H1 (cell line): ENCODE data around the gene DHPS. TPM values are rescaled to one million over a fixed set of nuclear protein-coding genes. Genes with fewer than 3 reads are reported as not detected.

ENCODE experiments used
- CTCF ChIA-PET: fragments of 300-600 bp; sonication (Branson Sonifier 250); formaldehyde crosslinking; loops from one replicate; lab custom pipeline; 2021; ENCODE audit not compliant: partially characterized antibody; lab: Charles Lee
- POLR2A ChIA-PET: fragments of 300-600 bp; sonication (Branson Sonifier 250); formaldehyde crosslinking; loops from one replicate; lab custom pipeline; 2021; ENCODE audit warnings: inconsistent platforms; ENCODE audit not compliant: partially characterized antibody; lab: Charles Lee
- DNase-seq, 2 experiments: peaks; one replicate each; pipeline versions ENCODE4 v3.0.0 to v3.0.0-alpha.2; 2010 to 2022; ENCODE audit warnings: low spot score in 2 of 2, low read depth in 1 of 2, mixed read lengths in 1 of 2
- FAIRE-seq: peaks from 2 replicates; lab custom pipeline; 2011; peaks lifted over from hg19 to GRCh38; lab: Jason Lieb, UNC
- H2AFZ ChIP-seq: 2 replicates; pipeline ENCODE4 v1.8.1; 2012; ENCODE audit warnings: low read length, inconsistent platforms
- H2AK5ac ChIP-seq: 2 replicates; pipeline ENCODE4 v1.6.1; 2013; ENCODE audit warnings: low read depth, low read length
- H2BK120ac ChIP-seq: replicated peaks from 2 replicates; pipeline ENCODE3; 2013; ENCODE audit warnings: low read depth, low read length, inconsistent platforms
- H2BK12ac ChIP-seq: 2 replicates; pipeline ENCODE4 v1.6.1; 2013; ENCODE audit warnings: low read depth, low read length
- H2BK15ac ChIP-seq: 2 replicates; pipeline ENCODE4 v1.6.1; 2013; ENCODE audit warnings: low read length
- H2BK20ac ChIP-seq: 2 replicates; pipeline ENCODE4 v1.6.1; 2013; ENCODE audit warnings: low read length
- H2BK5ac ChIP-seq: 2 replicates; pipeline ENCODE4 v1.6.1; 2013; ENCODE audit warnings: low read depth, low read length
- H3K14ac ChIP-seq: 2 replicates; pipeline ENCODE4 v1.6.1; 2013; ENCODE audit warnings: inconsistent platforms; ENCODE audit not compliant: insufficient read length
- H3K18ac ChIP-seq: 2 replicates; pipeline ENCODE4 v1.6.1; 2013; ENCODE audit warnings: low read length; ENCODE audit errors: extremely low read depth
- H3K23ac ChIP-seq: 2 replicates; pipeline ENCODE4 v1.6.1; 2013; ENCODE audit warnings: inconsistent platforms; ENCODE audit not compliant: insufficient read length
- H3K23me2 ChIP-seq: 2 replicates; pipeline ENCODE4 v1.6.1; 2013; ENCODE audit warnings: low read depth, low read length
- H3K27ac ChIP-seq: 2 replicates; pipeline ENCODE4 v1.6.1; 2011; ENCODE audit warnings: low read depth, low read length, inconsistent platforms
- H3K27me3 ChIP-seq, 4 experiments: replicated peaks in 1 of 4; 1 replicate in 1 of 4; 2 replicates in 3 of 4; pipeline versions ENCODE4 v1.6.1 to v1.8.1; 2011 to 2013; ENCODE audit warnings: low read length in 3 of 4, mild to moderate bottlenecking in 3 of 4, inconsistent platforms in 2 of 4, mixed read lengths in 2 of 4, moderate library complexity in 1 of 4; ENCODE audit not compliant: control insufficient read depth in 3 of 4, insufficient read depth in 3 of 4; ENCODE audit errors: extremely low read depth in 1 of 4
- H3K36me3 ChIP-seq, 4 experiments: 2 replicates each; pipeline versions ENCODE4 v1.6.1 to v1.8.1; 2011 to 2013; ENCODE audit warnings: mild to moderate bottlenecking in 4 of 4, low read length in 3 of 4, moderate library complexity in 2 of 4, control low read depth in 1 of 4, inconsistent platforms in 1 of 4; ENCODE audit not compliant: insufficient read depth in 4 of 4, control insufficient read depth in 2 of 4
- H3K4ac ChIP-seq: replicated peaks from 2 replicates; pipeline ENCODE3; 2013; ENCODE audit warnings: low read length, low read depth, mixed read lengths, inconsistent platforms; ENCODE audit not compliant: insufficient read length
- H3K4me1 ChIP-seq, 4 experiments: replicated peaks in 1 of 4; 1 replicate in 1 of 4; 2 replicates in 3 of 4; pipeline versions ENCODE4 v1.6.1 to v1.8.1; 2011 to 2013; ENCODE audit warnings: low read length in 3 of 4, inconsistent platforms in 2 of 4, mixed read lengths in 1 of 4; ENCODE audit not compliant: insufficient read depth in 4 of 4, control insufficient read depth in 3 of 4
- H3K4me2 ChIP-seq, 2 experiments: 2 replicates each; pipeline versions ENCODE4 v1.6.1 to v1.8.1; 2011 to 2013; ENCODE audit warnings: low read depth in 2 of 2, low read length in 2 of 2, control low read depth in 1 of 2, inconsistent platforms in 1 of 2, mild to moderate bottlenecking in 1 of 2; ENCODE audit not compliant: insufficient read depth in 1 of 2
- H3K4me3 ChIP-seq, 4 experiments: fragments of 200-600, 300-600 bp in 1 of 4; sonication (generic), shearing (Covaris generic), sonication (Bioruptor Twin) in 1 of 4; 2 replicates each; pipeline versions ENCODE4 v1.5.1 to v1.8.1; 2011 to 2016; ENCODE audit warnings: low read length in 4 of 4, low read depth in 3 of 4, control low read depth in 2 of 4, inconsistent platforms in 2 of 4, mild to moderate bottlenecking in 2 of 4, mixed read lengths in 1 of 4, moderate library complexity in 1 of 4; ENCODE audit not compliant: insufficient read depth in 2 of 4; ENCODE audit errors: extremely low read depth in 1 of 4
- H3K56ac ChIP-seq: replicated peaks from 2 replicates; pipeline ENCODE3; 2013; ENCODE audit warnings: low read depth, mild to moderate bottlenecking, mixed read lengths, low read length, inconsistent platforms; ENCODE audit not compliant: insufficient read length
- H3K79me1 ChIP-seq: 2 replicates; pipeline ENCODE4 v1.6.1; 2013; ENCODE audit warnings: low read depth, low read length, control low read depth
- H3K79me2 ChIP-seq, 2 experiments: 2 replicates each; pipeline versions ENCODE4 v1.6.1 to v1.8.1; 2012 to 2013; ENCODE audit warnings: low read length in 2 of 2, mild to moderate bottlenecking in 2 of 2, inconsistent platforms in 1 of 2; ENCODE audit not compliant: insufficient read depth in 2 of 2, control insufficient read depth in 1 of 2
- H3K9ac ChIP-seq, 4 experiments: replicated peaks in 1 of 4; 1 replicate in 1 of 4; 2 replicates in 3 of 4; pipeline versions ENCODE4 v1.6.1 to v1.8.1; 2011 to 2013; ENCODE audit warnings: low read depth in 3 of 4, low read length in 3 of 4, control low read depth in 2 of 4, mild to moderate bottlenecking in 2 of 4, moderate library complexity in 2 of 4, inconsistent platforms in 1 of 4; ENCODE audit errors: extremely low read depth in 1 of 4
- H3K9me3 ChIP-seq, 2 experiments: 2 replicates each; pipeline versions ENCODE4 v1.6.1 to v1.8.1; 2012 to 2013; ENCODE audit warnings: mild to moderate bottlenecking in 2 of 2, moderate library complexity in 2 of 2, control low read depth in 1 of 2, inconsistent platforms in 1 of 2, low read depth in 1 of 2, low read length in 1 of 2, mixed read lengths in 1 of 2; ENCODE audit not compliant: insufficient read depth in 2 of 2
- H4K20me1 ChIP-seq, 2 experiments: replicated peaks in 1 of 2; 2 replicates each; pipeline versions ENCODE3 to v1.8.1; 2011 to 2013; ENCODE audit warnings: inconsistent platforms in 2 of 2, low read length in 2 of 2, mild to moderate bottlenecking in 1 of 2; ENCODE audit not compliant: insufficient read depth in 2 of 2, control insufficient read depth in 1 of 2
- H4K5ac ChIP-seq: 2 replicates; pipeline ENCODE4 v1.6.1; 2013; ENCODE audit warnings: low read length, low read depth, mixed read lengths, inconsistent platforms; ENCODE audit not compliant: insufficient read length
- H4K8ac ChIP-seq: 2 replicates; pipeline ENCODE4 v1.8.0; 2013; ENCODE audit warnings: mild to moderate bottlenecking, moderate library complexity, low read length, inconsistent platforms; ENCODE audit not compliant: insufficient read depth; ENCODE audit errors: extremely low read depth
- H4K91ac ChIP-seq: replicated peaks from 2 replicates; pipeline ENCODE3; 2013; ENCODE audit warnings: low read length, mixed read lengths, inconsistent platforms; ENCODE audit not compliant: insufficient read length
- CTBP2 ChIP-seq: IDR thresholded peaks from 2 replicates; pipeline ENCODE4 v1.7.0; 2011; ENCODE audit warnings: borderline replicate concordance, mild to moderate bottlenecking, moderate library complexity, mixed read lengths, low read length; ENCODE audit not compliant: insufficient read depth, insufficient read length
- EP300 ChIP-seq, 2 experiments: IDR thresholded peaks; 1 replicate in 1 of 2; 2 replicates in 1 of 2; pipeline ENCODE4 v1.6.1; 2011 to 2012; ENCODE audit warnings: low read depth in 2 of 2, low read length in 2 of 2, mild to moderate bottlenecking in 2 of 2, borderline replicate concordance in 1 of 2, inconsistent platforms in 1 of 2, moderate library complexity in 1 of 2
- GABPA ChIP-seq: IDR thresholded peaks from 2 replicates; pipeline ENCODE4 v1.6.1; 2011; ENCODE audit warnings: mild to moderate bottlenecking, low read length, moderate library complexity, borderline replicate concordance; ENCODE audit not compliant: insufficient read depth
- JUND ChIP-seq: IDR thresholded peaks from 2 replicates; pipeline ENCODE4 v1.6.1; 2011; ENCODE audit warnings: mild to moderate bottlenecking, improper control_type of control experiment, low read length
- KDM1A ChIP-seq: fragments of 200-600, 300-600 bp; sonication (generic); IDR thresholded peaks from 2 replicates; pipeline ENCODE4 v1.7.1; 2016; ENCODE audit warnings: mild to moderate bottlenecking, low read length, borderline replicate concordance
- RNF2 ChIP-seq: fragments of 200-900, 300-1000 bp; sonication (generic); IDR thresholded peaks from 2 replicates; pipeline ENCODE4 v1.7.1; 2016; ENCODE audit warnings: borderline replicate concordance, low read depth, mild to moderate bottlenecking, antibody characterized with exemption, low read length; ENCODE audit not compliant: poor library complexity, severe bottlenecking; ENCODE audit errors: missing control alignments
- SAP30 ChIP-seq: fragments of 300-600 bp; sonication (generic); IDR thresholded peaks from 2 replicates; pipeline ENCODE4 v1.7.1; 2012; ENCODE audit warnings: low read length, moderate library complexity, mild to moderate bottlenecking, inconsistent platforms; ENCODE audit not compliant: insufficient read depth, insufficient replicate concordance
- WGBS, 2 experiments: shearing (Covaris generic) in 1 of 2; methylation state at CpG; one replicate each; pipeline versions ENCODE4 v1.1.6 to v1.1.7; 2013 to 2015; ENCODE audit warnings: low lambda C conversion rate in 2 of 2, mixed read lengths in 2 of 2, inconsistent platforms in 1 of 2, low coverage in 1 of 2, missing lambda C conversion rate in 1 of 2; ENCODE audit not compliant: insufficient replicate concordance in 2 of 2, insufficient coverage in 1 of 2, insufficient read length in 1 of 2; ENCODE audit errors: extremely low coverage in 1 of 2, missing lambda C conversion rate in 1 of 2; 5-methylcytosine and 5-hydroxymethylcytosine counted together
- polyA plus RNA-seq, 7 experiments: library from polyadenylated mRNA; depleted of rRNA in 3 of 7; stranded (reverse) in 5 of 7; unstranded in 2 of 7; fragments of >200 nt in 5 of 7; fragments of 200-250 nt in 2 of 7; gene quantifications; 1 replicate in 5 of 7; 2 replicates in 1 of 7; 4 replicates in 1 of 7; pipeline versions ENCODE4 v1.2.1 to v1.2.3, GENCODE V29; 2011 to 2013; ENCODE audit warnings: missing spikeins in 2 of 7, mixed read lengths in 2 of 7
- total RNA-seq: library from RNA; stranded (reverse); fragmentation: NEBNext Ultra II Directional; extraction: Animal tissue kit (Norgen Biotek cat#: 25700); gene quantifications from 2 replicates; pipeline ENCODE4 v1.2.1, GENCODE V29; 2021
- TF ChIP-seq, protein P1 (sequence below), 3 experiments: IDR thresholded peaks; 1 replicate in 2 of 3; 2 replicates in 1 of 3; pipeline versions ENCODE4 v1.5.1 to v1.6.1; 2011; ENCODE audit warnings: low read length in 3 of 3, mild to moderate bottlenecking in 3 of 3, inconsistent platforms in 2 of 3, low read depth in 1 of 3, moderate library complexity in 1 of 3; ENCODE audit not compliant: insufficient read depth in 1 of 3; ENCODE audit errors: control extremely low read depth in 1 of 3
- TF ChIP-seq, protein P2 (sequence below): IDR thresholded peaks from 2 replicates; pipeline ENCODE4 v1.6.1; 2012; ENCODE audit warnings: inconsistent platforms

DHPS gene
- total and polyA plus RNA-seq, 2 of the 8 experiments (the other 6 are each of a cell fraction or from before 2014, with no cell fraction given) = 86.6 to 99.6 TPM

DNA sequence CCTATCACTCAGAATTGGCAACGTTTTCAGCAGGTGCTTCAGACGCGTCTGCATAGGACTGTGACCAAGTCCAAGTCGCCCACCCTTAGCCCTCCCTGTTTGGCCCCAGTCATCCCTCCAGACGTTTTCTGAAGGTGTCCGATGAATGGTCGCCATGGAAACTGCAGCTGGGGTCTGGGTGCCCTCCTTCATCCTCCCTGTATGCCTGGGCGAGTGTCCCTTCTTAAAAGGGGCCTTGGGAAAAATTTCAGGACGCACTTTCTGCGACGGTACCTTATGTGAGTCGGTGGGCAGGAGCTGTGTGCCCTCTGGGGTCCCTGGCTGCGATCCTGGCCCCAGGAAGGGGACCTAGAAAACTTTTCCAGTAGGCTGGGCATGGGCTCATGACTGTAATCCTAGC lies 40.2 kb downstream of the DHPS start:
- Histone ChIP-seq H4K20me1 (no peaks in the 10 kb centered on the region), H3K14ac (no peak overlapping the region), H3K4ac (no peak overlapping the region), H4K8ac (no peak overlapping the region), H2BK12ac (no peak overlapping the region), H3K9me3 (no peaks in the 10 kb centered on the region), H3K27me3 (no peaks in the 10 kb centered on the region), H2AK5ac (no peak overlapping the region), H3K79me1 (no peaks in the 10 kb centered on the region), H2BK5ac (no peak overlapping the region), H3K4me2 (no peak overlapping the region), H3K79me2 (no peaks in the 10 kb centered on the region), H3K9ac (no peak overlapping the region), H4K5ac (no peak overlapping the region), H2AFZ (no peak overlapping the region), H3K23me2 (peaks cover 1% of the 10 kb centered on the region; the same call in 1 of the 2 replicates), H3K23ac (no peak overlapping the region), H3K56ac (no peak overlapping the region), H3K4me3 (no peak overlapping the region), H4K91ac (no peak overlapping the region), H3K36me3 (no peaks in the 10 kb centered on the region), H3K18ac (no peak overlapping the region), H2BK15ac (no peak overlapping the region), H2BK120ac (no peak overlapping the region), H3K4me1 (no peaks in the 10 kb centered on the region; a peak in 2 of 7 replicates), H3K27ac (no peak overlapping the region), H2BK20ac (no peak overlapping the region)
- ChIA-PET POLR2A (interaction anchor here (1.3 to 1.4 kb wide), 2 partner anchors 9 to 28 kb away, joined by 3 to 4 read pairs; a partner anchor contains a TSS), CTCF (interaction anchor here (0.7 to 1.9 kb wide), 3 partner anchors 31 to 192 kb away, joined by 3 to 12 read pairs (median 4); no protein-coding TSS in a partner anchor)
- 78% methylated on average over 12 of the region's 13 CpGs; no CpG with 5 or more reads in 1 of the 2 experiments for WGBS, 2 experiments
- FAIRE-seq = no peak
- no peak for DNase-seq
- TF ChIP-seq JUND = no peak
- TF ChIP-seq KDM1A = no peak
- TF ChIP-seq, protein P1, sequence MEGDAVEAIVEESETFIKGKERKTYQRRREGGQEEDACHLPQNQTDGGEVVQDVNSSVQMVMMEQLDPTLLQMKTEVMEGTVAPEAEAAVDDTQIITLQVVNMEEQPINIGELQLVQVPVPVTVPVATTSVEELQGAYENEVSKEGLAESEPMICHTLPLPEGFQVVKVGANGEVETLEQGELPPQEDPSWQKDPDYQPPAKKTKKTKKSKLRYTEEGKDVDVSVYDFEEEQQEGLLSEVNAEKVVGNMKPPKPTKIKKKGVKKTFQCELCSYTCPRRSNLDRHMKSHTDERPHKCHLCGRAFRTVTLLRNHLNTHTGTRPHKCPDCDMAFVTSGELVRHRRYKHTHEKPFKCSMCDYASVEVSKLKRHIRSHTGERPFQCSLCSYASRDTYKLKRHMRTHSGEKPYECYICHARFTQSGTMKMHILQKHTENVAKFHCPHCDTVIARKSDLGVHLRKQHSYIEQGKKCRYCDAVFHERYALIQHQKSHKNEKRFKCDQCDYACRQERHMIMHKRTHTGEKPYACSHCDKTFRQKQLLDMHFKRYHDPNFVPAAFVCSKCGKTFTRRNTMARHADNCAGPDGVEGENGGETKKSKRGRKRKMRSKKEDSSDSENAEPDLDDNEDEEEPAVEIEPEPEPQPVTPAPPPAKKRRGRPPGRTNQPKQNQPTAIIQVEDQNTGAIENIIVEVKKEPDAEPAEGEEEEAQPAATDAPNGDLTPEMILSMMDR (IDR thresholded peaks at IDR 0.05; ENCODE audit: control extremely low read depth in 1 of 3, insufficient read depth in 1 of 3, low read depth in 1 of 3, low read length in 3 of 3) = no peak
- TF ChIP-seq EP300 (IDR thresholded peaks at IDR 0.05; ENCODE audit: borderline replicate concordance in 1 of 2, low read depth in 2 of 2, low read length in 2 of 2) = no peak
- TF ChIP-seq GABPA = no peak
- TF ChIP-seq, protein P2, sequence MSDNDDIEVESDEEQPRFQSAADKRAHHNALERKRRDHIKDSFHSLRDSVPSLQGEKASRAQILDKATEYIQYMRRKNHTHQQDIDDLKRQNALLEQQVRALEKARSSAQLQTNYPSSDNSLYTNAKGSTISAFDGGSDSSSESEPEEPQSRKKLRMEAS = no peak
- no peak for TF ChIP-seq RNF2
- no peak for TF ChIP-seq SAP30
- TF ChIP-seq CTBP2 = no peak
